HepG2 (cell line): ENCODE results near the gene ATP6V1C2. TPM values are rescaled to one million over a fixed set of nuclear protein-coding genes. Genes with fewer than 3 reads are reported as not detected.

ENCODE experiments used
- ATAC-seq: fragments of 200-7000 bp; cut with Tn5 transposase; 3 replicates; pipeline ENCODE4 v1.9.1; 2020; ENCODE audit warnings: mild to moderate bottlenecking, moderate library complexity
- BruUV-seq: library from RNA; stranded (reverse); fragments of 400-500 nt; replicated peaks from 2 replicates; lab custom pipeline; 2021; lab: Mats Ljungman, UMichigan
- CTCF ChIA-PET: fragments of 300-600 bp; formaldehyde crosslinking; extraction: SDS; loops from one replicate; lab custom pipeline; 2021; ENCODE audit warnings: low total read pairs, inconsistent platforms, low intra/inter-chr PET ratio; lab: Yijun Ruan, JAX
- POLR2A ChIA-PET: fragments of 350-600 bp; sonication (Branson Sonifier 250); formaldehyde crosslinking; loops from one replicate; lab custom pipeline; 2020; ENCODE audit warnings: antibody characterized with exemption, inconsistent platforms; lab: Yijun Ruan, JAX
- DNase-seq: peaks from one replicate; pipeline ENCODE4 v3.0.0-alpha.2; 2015; ENCODE audit warnings: low spot score
- FAIRE-seq: peaks from 3 replicates; lab custom pipeline; 2011; peaks lifted over from hg19 to GRCh38; lab: Jason Lieb, UNC
- H2AFZ ChIP-seq: one replicate; pipeline ENCODE4 v1.6.1; 2011; ENCODE audit warnings: low read length, inconsistent platforms
- H3K27ac ChIP-seq: fragments of 300-600 bp; 3 replicates; pipeline ENCODE4 v1.8.0; 2011; ENCODE audit warnings: mixed run types, mild to moderate bottlenecking, mixed read lengths, low read length, inconsistent platforms; ENCODE audit not compliant: insufficient read depth; ENCODE audit errors: extremely low read length
- H3K27me3 ChIP-seq, 2 experiments: fragments of 200-600 bp in 1 of 2; 2 replicates in 1 of 2; 3 replicates in 1 of 2; pipeline versions ENCODE4 v1.6.0 to v1.8.0; 2011; ENCODE audit warnings: low read length in 2 of 2, mild to moderate bottlenecking in 2 of 2, moderate library complexity in 2 of 2, inconsistent platforms in 1 of 2; ENCODE audit not compliant: insufficient read depth in 2 of 2, control insufficient read depth in 1 of 2
- H3K36me3 ChIP-seq, 2 experiments: fragments of 200-600 bp in 1 of 2; replicated peaks in 1 of 2; 2 replicates in 1 of 2; 3 replicates in 1 of 2; pipeline versions ENCODE4 v1.5.1 to v1.8.0; 2011; ENCODE audit warnings: low read length in 2 of 2, inconsistent platforms in 1 of 2; ENCODE audit not compliant: insufficient read depth in 2 of 2, control insufficient read depth in 1 of 2
- H3K4me1 ChIP-seq: 2 replicates; pipeline ENCODE4 v1.5.1; 2012; ENCODE audit warnings: low read length, inconsistent platforms; ENCODE audit not compliant: insufficient read depth
- H3K4me2 ChIP-seq: 2 replicates; pipeline ENCODE4 v1.6.0; 2011; ENCODE audit warnings: low read depth, low read length, inconsistent platforms
- H3K4me3 ChIP-seq, 3 experiments: fragments of 200-600 bp in 1 of 3; sonication (generic), shearing (Covaris generic) in 1 of 3; replicated peaks in 1 of 3; 2 replicates each; pipeline ENCODE4 v1.5.1; 2011 to 2016; ENCODE audit warnings: low read length in 3 of 3, inconsistent platforms in 2 of 3, low read depth in 2 of 3, mild to moderate bottlenecking in 2 of 3, control low read depth in 1 of 3, mixed read lengths in 1 of 3; ENCODE audit not compliant: insufficient read depth in 1 of 3
- H3K79me2 ChIP-seq: one replicate; pipeline ENCODE4 v1.6.1; 2011; ENCODE audit warnings: low read length, inconsistent platforms; ENCODE audit not compliant: insufficient read depth
- H3K9ac ChIP-seq: 2 replicates; pipeline ENCODE4 v1.6.0; 2011; ENCODE audit warnings: mild to moderate bottlenecking, low read depth, low read length, inconsistent platforms; ENCODE audit not compliant: insufficient read depth
- H3K9me3 ChIP-seq: 2 replicates; pipeline ENCODE4 v1.5.1; 2012; ENCODE audit warnings: mild to moderate bottlenecking, low read length
- H4K20me1 ChIP-seq: 2 replicates; pipeline ENCODE4 v1.6.0; 2011; ENCODE audit warnings: inconsistent platforms, mild to moderate bottlenecking, low read length, moderate library complexity; ENCODE audit not compliant: insufficient read depth
- CEBPB ChIP-seq: IDR thresholded peaks from 2 replicates; pipeline ENCODE4 v1.6.1; 2011; ENCODE audit warnings: low read depth, low read length, improper control_type of control experiment, borderline replicate concordance
- GABPA ChIP-seq, 2 experiments: IDR thresholded peaks; 2 replicates each; pipeline ENCODE4 v1.6.1; 2011 to 2016; ENCODE audit warnings: low read depth in 2 of 2, low read length in 1 of 2, missing biosample characterization in 1 of 2, missing genetic modification characterization in 1 of 2
- GMEB1 ChIP-seq: sonication (generic); formaldehyde crosslinking; IDR thresholded peaks from 2 replicates; pipeline ENCODE4 v1.5.1; 2020; ENCODE audit warnings: missing genetic modification reagents, mild to moderate bottlenecking, borderline replicate concordance
- ISL2 ChIP-seq: sonication (generic); formaldehyde crosslinking; IDR thresholded peaks from 2 replicates; pipeline ENCODE4 v1.5.0; 2020; ENCODE audit warnings: missing genetic modification reagents
- MZF1 ChIP-seq: sonication (generic); formaldehyde crosslinking; IDR thresholded peaks from 2 replicates; pipeline ENCODE4 v1.8.1; 2023; ENCODE audit warnings: mild to moderate bottlenecking, missing genetic modification reagents, borderline replicate concordance
- RBM22 ChIP-seq: fragments of 200-400 bp; formaldehyde crosslinking; optimal IDR thresholded peaks from 2 replicates; pipeline ENCODE3; 2017; ENCODE audit warnings: mild to moderate bottlenecking, low read length, moderate library complexity
- RNF2 ChIP-seq: fragments of 450-650 bp; conservative IDR thresholded peaks from 2 replicates; pipeline ENCODE4 v1.6.1; 2016; ENCODE audit warnings: low read depth
- TP53 ChIP-seq: sonication (generic); formaldehyde crosslinking; conservative IDR thresholded peaks from 2 replicates; pipeline ENCODE4 v1.4.0; 2020; ENCODE audit warnings: missing genetic modification reagents
- ZBTB40 ChIP-seq, 2 experiments: fragments of 450-650 bp in 1 of 2; sonication (generic) in 1 of 2; formaldehyde crosslinking in 1 of 2; IDR thresholded peaks; 2 replicates each; pipeline versions ENCODE4 v1.6.1 to v1.8.0; 2016 to 2022; ENCODE audit warnings: antibody characterized with exemption in 1 of 2, mild to moderate bottlenecking in 1 of 2, missing genetic modification reagents in 1 of 2
- ZNF614 ChIP-seq: IDR thresholded peaks from 2 replicates; pipeline ENCODE4 v1.6.1; 2018; ENCODE audit warnings: missing biosample characterization, missing genetic modification reagents, inconsistent platforms, borderline replicate concordance
- whole genome bisulfite sequencing: methylation state at CpG from one replicate; pipeline ENCODE4 v1.1.6; 2017; ENCODE audit warnings: low lambda C conversion rate; 5-methylcytosine and 5-hydroxymethylcytosine counted together
- in situ Hi-C: cut with HindIII; loops from 2 replicates; pipeline ENCODE4 v1.10.0; 2017; ENCODE audit warnings: low pct_unique_long_range_greater_than_20kb; ENCODE audit not compliant: extremely low pct_ligation_motif_present
- intact Hi-C: fragments of 100-400 bp; cut with micrococcal nuclease; formaldehyde crosslinking; loops from one replicate; pipeline ENCODE4 v1.10.0; 2022; ENCODE audit not compliant: unreplicated experiment
- polyA plus RNA-seq, 8 experiments: library from polyadenylated mRNA; depleted of rRNA in 3 of 8; stranded (reverse) in 7 of 8; unstranded in 1 of 8; fragments of >200 nt; fragmentation: Illumina TruSeq in 4 of 8; extraction: Trizol in 4 of 8; gene quantifications; 2 replicates each; pipeline versions ENCODE4 v1.2.1 to v1.2.3, GENCODE V29; 2011 to 2016; ENCODE audit warnings: low read depth in 4 of 8, missing spikeins in 1 of 8, mixed read lengths in 1 of 8; ENCODE audit not compliant: insufficient read depth in 1 of 8
- total RNA-seq, 5 experiments: library from RNA; depleted of rRNA; stranded (reverse); fragments of >200 nt; fragmentation: Illumina TruSeq; extraction: Trizol; gene quantifications; 2 replicates each; pipeline ENCODE4 v1.2.3, GENCODE V29; 2016; ENCODE audit warnings: low read depth in 1 of 5
- TF ChIP-seq, protein P1 (sequence below): sonication (generic); formaldehyde crosslinking; IDR thresholded peaks from 2 replicates; pipeline ENCODE4 v1.8.1; 2023; ENCODE audit warnings: missing genetic modification reagents, inconsistent platforms, borderline replicate concordance
- TF ChIP-seq, protein P2 (sequence below): sonication (generic); formaldehyde crosslinking; IDR thresholded peaks from 2 replicates; pipeline ENCODE4 v1.5.0; 2020; ENCODE audit warnings: missing genetic modification reagents, mild to moderate bottlenecking, borderline replicate concordance

Gene ATP6V1C2
- total and polyA plus RNA-seq, 2 of the 13 experiments (the other 11 are each of a cell fraction or from before 2014, with no cell fraction given) = 0.04 to 0.29 TPM

DNA sequence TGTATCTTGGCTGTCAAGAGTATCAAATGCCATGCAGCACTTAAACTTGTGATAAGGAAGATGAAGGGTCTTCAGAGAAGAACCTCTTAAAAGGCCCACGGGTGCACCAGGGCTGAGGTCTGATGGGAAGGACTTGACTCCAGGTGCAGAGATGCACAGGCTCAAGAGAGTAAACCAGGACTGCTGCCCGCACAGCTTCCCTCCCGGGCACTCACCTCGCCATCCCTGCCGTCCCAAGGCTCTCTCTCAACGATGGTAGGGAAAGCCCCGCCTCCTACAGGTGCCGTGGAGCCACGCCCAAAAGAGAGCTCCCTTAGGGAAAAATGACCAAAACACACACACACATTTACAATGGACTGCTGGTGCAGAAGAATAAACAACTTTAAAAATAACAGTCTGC, 63.3 kb downstream of the ATP6V1C2 start:
- FAIRE-seq = no peak
- TF ChIP-seq MZF1 (CRISPR knock-in tag) = no peak
- TF ChIP-seq, protein P1, sequence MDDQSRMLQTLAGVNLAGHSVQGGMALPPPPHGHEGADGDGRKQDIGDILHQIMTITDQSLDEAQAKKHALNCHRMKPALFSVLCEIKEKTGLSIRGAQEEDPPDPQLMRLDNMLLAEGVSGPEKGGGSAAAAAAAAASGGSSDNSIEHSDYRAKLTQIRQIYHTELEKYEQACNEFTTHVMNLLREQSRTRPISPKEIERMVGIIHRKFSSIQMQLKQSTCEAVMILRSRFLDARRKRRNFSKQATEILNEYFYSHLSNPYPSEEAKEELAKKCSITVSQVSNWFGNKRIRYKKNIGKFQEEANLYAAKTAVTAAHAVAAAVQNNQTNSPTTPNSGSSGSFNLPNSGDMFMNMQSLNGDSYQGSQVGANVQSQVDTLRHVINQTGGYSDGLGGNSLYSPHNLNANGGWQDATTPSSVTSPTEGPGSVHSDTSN = no peak
- TF ChIP-seq TP53 = no peak
- no peak for TF ChIP-seq CEBPB
- TF ChIP-seq ZBTB40 (IDR thresholded peaks at IDR 0.05) = no peak
- TF ChIP-seq ZBTB40 (CRISPR knock-in tag; IDR thresholded peaks at IDR 0.05) = no peak
- no peak for TF ChIP-seq GMEB1 (CRISPR knock-in tag)
- no peak for TF ChIP-seq ZNF614
- TF ChIP-seq RBM22 = no peak
- TF ChIP-seq RNF2 = no peak
- TF ChIP-seq GABPA (IDR thresholded peaks at IDR 0.05; ENCODE audit: low read depth, low read length) = no peak
- TF ChIP-seq GABPA (CRISPR knock-in tag; IDR thresholded peaks at IDR 0.05; ENCODE audit: low read depth) = no peak
- TF ChIP-seq, protein P2, sequence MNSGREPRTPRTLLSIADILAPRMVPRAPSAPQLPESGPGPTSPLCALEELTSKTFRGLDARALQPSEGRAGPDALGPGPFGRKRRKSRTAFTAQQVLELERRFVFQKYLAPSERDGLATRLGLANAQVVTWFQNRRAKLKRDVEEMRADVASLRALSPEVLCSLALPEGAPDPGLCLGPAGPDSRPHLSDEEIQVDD (CRISPR knock-in tag) = no peak
- TF ChIP-seq ISL2 (CRISPR knock-in tag) = no peak

More for the DNA sequence above, 63.3 kb downstream of the ATP6V1C2 start:
- peaks cover 2% of the 10 kb centered on the region for H3K79me2 ChIP-seq
- no peak overlapping the region for H3K4me2 ChIP-seq
- intact Hi-C loops = no loop called here
- H3K27ac ChIP-seq = no peak overlapping the region
- in situ Hi-C loops = no loop called here
- H3K9me3 ChIP-seq = no peaks in the 10 kb centered on the region
- H3K4me1 ChIP-seq = peaks cover 20% of the 10 kb centered on the region
- BruUV-seq = no TSS peak
- no peak overlapping the region for H2AFZ ChIP-seq
- H4K20me1 ChIP-seq = peaks cover 11% of the 10 kb centered on the region
- ATAC-seq (no peak), DNase-seq (no peak)
- no peak overlapping the region for H3K9ac ChIP-seq
- H3K36me3 ChIP-seq = peaks cover 46 to 94% of the 10 kb centered on the region in 2 experiments
- H3K4me3 ChIP-seq = no peak overlapping the region
- no peaks in the 10 kb centered on the region for H3K27me3 ChIP-seq
- CTCF ChIA-PET = no interaction called here
- POLR2A ChIA-PET = interaction anchor here (1.0 kb wide), 1 partner anchor 28 kb away, joined by 4 read pairs; the partner anchor contains the start of gene PDIA6
- WGBS = 95% methylated on average over 9 of the region's 9 CpGs
